Lung (tissue), 12 donors: ENCODE results near the gene LMAN2. TPM values are rescaled to one million over a fixed set of nuclear protein-coding genes. Genes with fewer than 3 reads are reported as not detected.

ENCODE experiments used
- ATAC-seq: fragments of 200-7000 bp; cut with Tn5 transposase; one replicate; pipeline ENCODE4 v1.9.1; 2020; ENCODE audit warnings: moderate number of reproducible peaks; ENCODE audit not compliant: insufficient read depth, low FRiP score
- DNase-seq, 3 donors: peaks; one replicate each; pipeline ENCODE4 v3.0.0-alpha.2; 2013 to 2017
- H3K27ac ChIP-seq, 2 donors: one replicate each; pipeline ENCODE4 v1.5.1; 2013; ENCODE audit warnings: mild to moderate bottlenecking in 2 of 2, moderate library complexity in 2 of 2, control low read depth in 1 of 2, inconsistent platforms in 1 of 2, low read depth in 1 of 2, low read length in 1 of 2
- H3K27me3 ChIP-seq, 3 donors: one replicate each; pipeline ENCODE4 v1.5.1; 2013; ENCODE audit warnings: low read length in 2 of 3; ENCODE audit not compliant: control insufficient read depth in 3 of 3, insufficient read depth in 3 of 3
- H3K36me3 ChIP-seq, 4 donors: one replicate each; pipeline ENCODE4 v1.5.1; 2013; ENCODE audit warnings: low read length in 4 of 4, mild to moderate bottlenecking in 1 of 4, moderate library complexity in 1 of 4; ENCODE audit not compliant: control insufficient read depth in 4 of 4, insufficient read depth in 4 of 4
- H3K4me1 ChIP-seq, 5 donors: one replicate each; pipeline ENCODE4 v1.5.1; 2013; ENCODE audit warnings: low read length in 5 of 5, mild to moderate bottlenecking in 2 of 5, moderate library complexity in 1 of 5; ENCODE audit not compliant: control insufficient read depth in 5 of 5, insufficient read depth in 5 of 5
- H3K4me3 ChIP-seq: one replicate; pipeline ENCODE4 v1.5.1; 2013; ENCODE audit warnings: mild to moderate bottlenecking, control low read depth, moderate library complexity
- H3K9ac ChIP-seq, 2 donors: one replicate each; pipeline ENCODE4 v1.5.1; 2013; ENCODE audit warnings: low read length in 2 of 2, control low read depth in 1 of 2; ENCODE audit not compliant: insufficient read depth in 1 of 2
- H3K9me3 ChIP-seq, 4 donors: one replicate each; pipeline ENCODE4 v1.5.1; 2013; ENCODE audit warnings: low read length in 3 of 4, mild to moderate bottlenecking in 1 of 4, moderate library complexity in 1 of 4; ENCODE audit not compliant: control insufficient read depth in 4 of 4, insufficient read depth in 3 of 4
- WGBS, 2 donors: extraction: QIAGEN DNeasy Blood & Tissue Kit; methylation state at CpG; one replicate each; pipeline ENCODE4 v1.1.7; 2013; 5-methylcytosine and 5-hydroxymethylcytosine counted together
- polyA plus RNA-seq, 2 donors: library from polyadenylated mRNA; stranded (reverse); fragments of 200-250 nt; gene quantifications; one replicate each; pipeline ENCODE4 v1.2.1, GENCODE V29; 2013
- total RNA-seq, 2 donors: library from RNA; depleted of rRNA in 1 of 2; stranded (reverse); fragments of >200 nt in 1 of 2; gene quantifications; one replicate each; pipeline ENCODE4 v1.2.1, GENCODE V29; 2014 to 2021
- TF ChIP-seq, protein P1 (sequence below): IDR thresholded peaks from 2 replicates; pipeline ENCODE4 v1.5.1; 2012; ENCODE audit warnings: mild to moderate bottlenecking; ENCODE audit errors: control extremely low read depth, extremely low read depth
- donor health status: control.
- donor health status: control.
- donor health status: Bipolar disorder and iron deficiency.
- donor health status: healthy.
- donor health status: DM: yes; HTN: yes; CAD: no.

Gene LMAN2
- total and polyA plus RNA-seq, 4 donors: 101 to 316 (median 181) TPM

GRCh38 chr5:177373806-177374205 is 22.3 kb upstream of the LMAN2 start:
- Histone ChIP-seq H3K27me3 (no peaks in the 10 kb centered on the region), H3K27ac (no peak overlapping the region), H3K36me3 (peaks cover 0 to 4% (median 0%) of the 10 kb centered on the region in 4 donors), H3K9me3 (no peaks in the 10 kb centered on the region), H3K4me3 (no peak overlapping the region), H3K4me1 (peaks cover 0 to 11% (median 0%) of the 10 kb centered on the region in 5 donors), H3K9ac (no peak overlapping the region)
- no peak for DNase-seq
- TF ChIP-seq, protein P1, sequence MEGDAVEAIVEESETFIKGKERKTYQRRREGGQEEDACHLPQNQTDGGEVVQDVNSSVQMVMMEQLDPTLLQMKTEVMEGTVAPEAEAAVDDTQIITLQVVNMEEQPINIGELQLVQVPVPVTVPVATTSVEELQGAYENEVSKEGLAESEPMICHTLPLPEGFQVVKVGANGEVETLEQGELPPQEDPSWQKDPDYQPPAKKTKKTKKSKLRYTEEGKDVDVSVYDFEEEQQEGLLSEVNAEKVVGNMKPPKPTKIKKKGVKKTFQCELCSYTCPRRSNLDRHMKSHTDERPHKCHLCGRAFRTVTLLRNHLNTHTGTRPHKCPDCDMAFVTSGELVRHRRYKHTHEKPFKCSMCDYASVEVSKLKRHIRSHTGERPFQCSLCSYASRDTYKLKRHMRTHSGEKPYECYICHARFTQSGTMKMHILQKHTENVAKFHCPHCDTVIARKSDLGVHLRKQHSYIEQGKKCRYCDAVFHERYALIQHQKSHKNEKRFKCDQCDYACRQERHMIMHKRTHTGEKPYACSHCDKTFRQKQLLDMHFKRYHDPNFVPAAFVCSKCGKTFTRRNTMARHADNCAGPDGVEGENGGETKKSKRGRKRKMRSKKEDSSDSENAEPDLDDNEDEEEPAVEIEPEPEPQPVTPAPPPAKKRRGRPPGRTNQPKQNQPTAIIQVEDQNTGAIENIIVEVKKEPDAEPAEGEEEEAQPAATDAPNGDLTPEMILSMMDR: no peak
- no peak for ATAC-seq
- WGBS, 2 donors: 70 to 79% methylated on average over 6 of the region's 6 CpGs

DNA sequence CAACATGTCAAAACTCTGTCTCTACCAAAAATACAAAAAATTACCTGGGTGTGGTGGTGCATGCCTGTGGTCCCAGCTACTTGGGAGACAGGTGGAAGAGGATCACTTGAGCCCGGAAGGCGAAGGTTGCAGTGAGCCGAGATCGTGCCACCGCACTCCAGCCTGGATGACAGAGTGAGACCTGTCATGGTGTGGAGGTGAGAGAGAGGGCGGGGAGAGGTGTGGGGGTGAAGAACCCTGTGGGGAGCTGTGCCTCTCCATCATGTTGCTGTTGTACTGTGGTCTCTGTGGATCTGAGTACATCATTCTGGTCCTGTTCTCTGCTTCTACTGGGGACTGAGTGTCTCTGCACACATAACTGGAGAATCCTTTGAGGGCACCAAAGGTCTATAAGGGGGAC is 21.4 kb upstream of the LMAN2 start:
- Histone ChIP-seq H3K9ac (no peak overlapping the region), H3K27ac (no peak overlapping the region), H3K27me3 (peaks cover 0 to 2% (median 0%) of the 10 kb centered on the region in 3 donors), H3K4me1 (peaks cover 0 to 14% (median 0%) of the 10 kb centered on the region in 5 donors), H3K36me3 (peaks cover 0 to 4% (median 0%) of the 10 kb centered on the region in 4 donors), H3K4me3 (no peak overlapping the region), H3K9me3 (no peaks in the 10 kb centered on the region)
- no peak for DNase-seq
- 88 to 93% methylated on average over 6 of the region's 6 CpGs for WGBS, 2 donors
- TF ChIP-seq, protein P1: no peak
- no peak for ATAC-seq

- Histone ChIP-seq H3K27ac (no peak overlapping the region), H3K9me3 (no peaks in the 10 kb centered on the region), H3K4me1 (peaks cover 0 to 18% (median 0%) of the 10 kb centered on the region in 5 donors), H3K4me3 (no peak overlapping the region), H3K27me3 (peaks cover 0 to 2% (median 0%) of the 10 kb centered on the region in 3 donors), H3K9ac (no peak overlapping the region), H3K36me3 (peaks cover 0 to 4% (median 0%) of the 10 kb centered on the region in 4 donors)
- DNase-seq (no peak), ATAC-seq (no peak)
- TF ChIP-seq, protein P1: no peak
- 67 to 83% methylated on average over 12 of the region's 12 CpGs for WGBS, 2 donors
Observed at GRCh38 chr5:177372034-177372896, 20.8 kb upstream of the LMAN2 start.
